HCT116 (cell line): ENCODE data around the gene CARD9.

ENCODE experiments used
- CEBPB ChIP-seq: IDR thresholded peaks from 2 replicates; pipeline ENCODE4 v1.6.1; 2012; ENCODE audit warnings: low read depth
- CTCF ChIP-seq, 3 experiments: fragments of 200-600 bp in 1 of 3; sonication (generic) in 1 of 3; IDR thresholded peaks in 2 of 3; conservative IDR thresholded peaks in 1 of 3; 2 replicates each; pipeline ENCODE4 v1.5.1; 2012 to 2017; ENCODE audit warnings: low read depth in 2 of 3, low read length in 2 of 3, antibody characterized with exemption in 1 of 3, borderline replicate concordance in 1 of 3, control low read depth in 1 of 3, mild to moderate bottlenecking in 1 of 3, mixed read lengths in 1 of 3, mixed run types in 1 of 3, moderate library complexity in 1 of 3; ENCODE audit not compliant: insufficient read depth in 1 of 3
- EZH2 ChIP-seq: fragments of 200-600 bp; sonication (generic); IDR thresholded peaks from 2 replicates; pipeline ENCODE4 v1.6.1; 2017; ENCODE audit warnings: antibody characterized with exemption, mixed run types
- EZH2phosphoT487 ChIP-seq: fragments of 200-600 bp; IDR thresholded peaks from 2 replicates; pipeline ENCODE4 v1.6.1; 2018; ENCODE audit warnings: antibody characterized with exemption, borderline replicate concordance
- FOSL1 ChIP-seq: IDR thresholded peaks from 2 replicates; pipeline ENCODE4 v1.6.1; 2012; ENCODE audit warnings: low read depth
- POLR2AphosphoS5 ChIP-seq: IDR thresholded peaks from 2 replicates; pipeline ENCODE4 v1.6.1; 2011; ENCODE audit warnings: mild to moderate bottlenecking, low read depth, low read length, moderate library complexity
- RAD21 ChIP-seq: IDR thresholded peaks from 2 replicates; pipeline ENCODE4 v1.6.1; 2012; ENCODE audit warnings: low read depth, mild to moderate bottlenecking
- REST ChIP-seq: IDR thresholded peaks from 2 replicates; pipeline ENCODE4 v1.6.1; 2012; ENCODE audit warnings: low read depth
- SP1 ChIP-seq: IDR thresholded peaks from 2 replicates; pipeline ENCODE4 v1.6.1; 2012; ENCODE audit warnings: low read depth
- YY1 ChIP-seq: IDR thresholded peaks from 2 replicates; pipeline ENCODE4 v1.6.1; 2011; ENCODE audit warnings: low read length, low read depth, moderate library complexity, mild to moderate bottlenecking; ENCODE audit not compliant: insufficient replicate concordance; ENCODE audit errors: extremely low read depth
- ZFX ChIP-seq: fragments of 450-650 bp; IDR thresholded peaks from 2 replicates; pipeline ENCODE4 v1.6.1; 2017
- ZNF274 ChIP-seq: fragments of 200-500 bp; sonication (Bioruptor generic); IDR thresholded peaks from 2 replicates; pipeline ENCODE4 v1.6.1; 2014; ENCODE audit warnings: mild to moderate bottlenecking, low read depth, low read length, inconsistent platforms
- TF ChIP-seq, protein P1 (sequence below): IDR thresholded peaks from 2 replicates; pipeline ENCODE4 v1.6.1; 2012
- TF ChIP-seq, protein P2 (sequence below): IDR thresholded peaks from 2 replicates; pipeline ENCODE4 v1.6.1; 2011; ENCODE audit warnings: mild to moderate bottlenecking, low read length, moderate library complexity; ENCODE audit not compliant: insufficient replicate concordance; ENCODE audit errors: extremely low read depth

- TF ChIP-seq SP1 = no peak
- TF ChIP-seq EZH2 = no peak
- TF ChIP-seq, protein P1, sequence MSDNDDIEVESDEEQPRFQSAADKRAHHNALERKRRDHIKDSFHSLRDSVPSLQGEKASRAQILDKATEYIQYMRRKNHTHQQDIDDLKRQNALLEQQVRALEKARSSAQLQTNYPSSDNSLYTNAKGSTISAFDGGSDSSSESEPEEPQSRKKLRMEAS = no peak
- no peak for TF ChIP-seq CTCF (IDR thresholded peaks at IDR 0.05 in 2 of 3, conservative IDR thresholded peaks at IDR 0.05 in 1 of 3; ENCODE audit: borderline replicate concordance in 1 of 3, insufficient read depth in 1 of 3, low read depth in 2 of 3, low read length in 2 of 3)
- no peak for TF ChIP-seq RAD21
- no peak for TF ChIP-seq FOSL1
- no peak for TF ChIP-seq POLR2AphosphoS5
- TF ChIP-seq ZFX = no peak
- TF ChIP-seq CEBPB = no peak
- TF ChIP-seq EZH2phosphoT487 = no peak
- no peak for TF ChIP-seq REST
- no peak for TF ChIP-seq ZNF274
- no peak for TF ChIP-seq YY1
- TF ChIP-seq, protein P2, sequence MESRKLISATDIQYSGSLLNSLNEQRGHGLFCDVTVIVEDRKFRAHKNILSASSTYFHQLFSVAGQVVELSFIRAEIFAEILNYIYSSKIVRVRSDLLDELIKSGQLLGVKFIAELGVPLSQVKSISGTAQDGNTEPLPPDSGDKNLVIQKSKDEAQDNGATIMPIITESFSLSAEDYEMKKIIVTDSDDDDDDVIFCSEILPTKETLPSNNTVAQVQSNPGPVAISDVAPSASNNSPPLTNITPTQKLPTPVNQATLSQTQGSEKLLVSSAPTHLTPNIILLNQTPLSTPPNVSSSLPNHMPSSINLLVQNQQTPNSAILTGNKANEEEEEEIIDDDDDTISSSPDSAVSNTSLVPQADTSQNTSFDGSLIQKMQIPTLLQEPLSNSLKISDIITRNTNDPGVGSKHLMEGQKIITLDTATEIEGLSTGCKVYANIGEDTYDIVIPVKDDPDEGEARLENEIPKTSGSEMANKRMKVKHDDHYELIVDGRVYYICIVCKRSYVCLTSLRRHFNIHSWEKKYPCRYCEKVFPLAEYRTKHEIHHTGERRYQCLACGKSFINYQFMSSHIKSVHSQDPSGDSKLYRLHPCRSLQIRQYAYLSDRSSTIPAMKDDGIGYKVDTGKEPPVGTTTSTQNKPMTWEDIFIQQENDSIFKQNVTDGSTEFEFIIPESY = no peak
Observed at GRCh38 chr9:136411378-136411777, 37.9 kb upstream of the CARD9 start.
